Stimulated activated CD8-positive, alpha-beta memory T cell treated with anti-CD3 and anti-CD28 coated beads, Interleukin-12 subunit alpha, Interleukin-12 subunit beta, amount 100 ng/mL, for 24 hours (primary cell): Measurements from ENCODE around the gene ARL16.

Experiments used
- DNase-seq: peaks from one replicate; pipeline ENCODE4 v3.0.0-alpha.2; 2020; ENCODE audit errors: extremely low read depth

Gene ARL16, protein sequence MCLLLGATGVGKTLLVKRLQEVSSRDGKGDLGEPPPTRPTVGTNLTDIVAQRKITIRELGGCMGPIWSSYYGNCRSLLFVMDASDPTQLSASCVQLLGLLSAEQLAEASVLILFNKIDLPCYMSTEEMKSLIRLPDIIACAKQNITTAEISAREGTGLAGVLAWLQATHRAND

DNA sequence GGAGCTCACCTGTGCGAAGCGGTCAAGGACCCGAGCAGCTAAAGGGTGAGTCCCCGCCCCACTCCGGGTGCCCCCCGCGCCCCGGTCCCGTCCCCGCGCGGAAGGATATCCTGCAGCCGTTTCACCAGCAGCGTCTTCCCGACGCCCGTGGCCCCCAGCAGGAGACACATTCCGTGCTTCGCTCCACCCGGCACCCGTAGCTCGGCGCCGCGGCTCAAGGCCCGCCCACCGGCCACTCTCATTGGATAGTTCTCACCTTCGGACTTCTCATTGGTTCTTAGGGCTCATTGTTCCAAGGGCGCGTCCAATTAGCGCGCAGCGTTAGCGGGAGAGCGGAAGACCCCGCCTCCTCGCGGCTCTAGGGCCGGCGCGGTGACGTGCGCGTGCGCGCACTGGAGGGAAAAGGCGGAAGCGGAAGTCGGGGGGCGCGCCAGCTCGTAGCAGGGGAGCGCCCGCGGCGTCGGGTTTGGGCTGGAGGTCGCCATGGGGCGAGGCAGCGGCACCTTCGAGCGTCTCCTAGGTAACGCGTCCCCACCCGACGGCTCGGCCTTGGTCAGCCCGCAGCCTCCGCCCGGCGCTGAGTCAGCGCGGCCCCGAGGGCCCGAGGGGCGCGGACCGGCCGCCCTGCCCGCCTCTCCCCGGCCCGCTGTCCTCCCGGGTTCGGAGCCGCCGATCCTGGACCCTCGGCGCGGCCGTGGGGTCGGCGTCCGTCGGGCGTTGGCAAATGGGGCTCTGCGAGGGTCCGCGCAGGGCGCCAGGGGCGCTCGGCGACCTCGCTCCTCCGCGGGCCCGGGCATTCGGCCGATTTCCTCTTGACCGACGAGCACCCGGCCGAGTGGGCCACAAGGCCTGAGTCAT lies at the start of gene ARL16, which contains the start of gene HGS:
ARL16 (minus strand) TSS at position 214 of the 858 bp plus-strand sequence; CDS start at position 170, 44 bp downstream.
HGS (plus strand) TSS at position 428 of the 858 bp plus-strand sequence; CDS start at position 484, 56 bp downstream.
- DNase-seq: peak; percentile 89

DNA sequence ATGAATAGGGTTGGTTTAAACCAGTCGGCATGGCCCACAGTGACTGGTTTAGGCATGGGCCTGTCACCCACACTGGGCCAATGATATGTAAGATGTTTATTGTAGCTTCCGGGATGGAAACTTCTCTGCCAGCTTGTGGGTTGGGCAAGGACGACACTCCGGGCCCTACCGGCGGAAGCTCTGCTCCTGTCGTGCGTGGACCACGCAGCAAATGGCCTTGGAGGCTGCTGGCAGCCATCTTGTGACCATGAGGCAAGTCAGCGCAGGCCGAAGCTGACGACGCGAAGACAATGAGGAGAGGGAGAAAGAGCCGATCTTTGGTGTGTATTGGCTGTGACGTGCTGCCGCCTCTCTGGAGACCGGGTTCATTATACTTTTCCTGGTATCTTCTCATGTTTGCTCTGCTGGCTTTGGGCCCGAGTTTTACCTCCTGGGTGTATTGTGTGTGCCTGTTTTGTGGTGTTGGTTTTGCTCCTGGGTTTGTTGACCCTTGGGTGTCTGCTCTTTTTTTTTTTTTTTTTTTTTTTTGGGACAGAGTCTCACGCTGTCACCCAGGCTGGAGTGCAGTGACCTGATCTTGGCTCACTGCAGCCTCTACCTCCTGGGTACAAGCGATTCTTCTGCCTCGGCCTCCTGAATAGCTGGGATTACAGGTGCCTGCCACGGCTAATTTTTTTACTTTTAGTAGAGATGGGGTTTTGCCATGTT lies 43.9 kb upstream of the ARL16 start:
- no peak for DNase-seq

DNA sequence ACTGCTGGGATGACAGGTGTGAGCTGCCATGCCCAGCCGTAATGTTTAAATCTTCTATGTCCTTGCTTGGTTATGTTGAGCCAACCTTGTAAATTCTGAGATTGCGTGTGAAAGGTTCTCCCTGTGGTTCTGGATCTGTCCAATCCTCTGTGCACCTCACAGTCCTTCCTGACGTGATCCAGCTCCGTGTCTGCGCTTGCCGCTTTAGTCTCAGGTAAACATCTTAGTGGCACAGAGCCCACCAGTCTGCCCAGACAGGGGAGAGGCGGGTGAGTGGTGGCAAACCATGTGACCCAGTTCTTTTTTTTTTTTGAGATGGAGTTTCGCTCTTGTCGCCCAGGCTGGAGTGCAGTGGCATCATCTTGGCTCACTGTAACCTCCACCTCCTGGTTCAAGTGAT lies 42.4 kb upstream of the ARL16 start:
- no peak for DNase-seq

DNA sequence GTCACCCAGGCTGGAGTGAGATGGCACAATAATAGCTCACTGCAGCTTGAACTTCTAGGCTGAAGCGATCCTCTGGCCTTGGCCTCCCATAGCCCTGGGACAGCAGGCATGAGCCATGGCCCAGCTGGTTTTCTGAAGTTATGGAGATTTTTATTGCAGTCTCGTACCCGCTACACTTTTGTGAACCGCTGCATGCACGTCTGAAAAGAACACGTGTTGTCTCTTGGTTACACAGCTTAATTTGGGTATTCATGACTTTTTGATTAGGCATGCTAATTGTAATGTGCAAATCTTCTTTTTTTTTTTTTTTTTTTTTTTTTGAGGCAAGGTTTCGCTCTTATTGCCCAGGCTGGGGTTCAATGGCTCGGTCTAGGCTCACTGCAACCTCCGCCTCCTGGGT lies 41.8 kb upstream of the ARL16 start:
- no peak for DNase-seq

DNA sequence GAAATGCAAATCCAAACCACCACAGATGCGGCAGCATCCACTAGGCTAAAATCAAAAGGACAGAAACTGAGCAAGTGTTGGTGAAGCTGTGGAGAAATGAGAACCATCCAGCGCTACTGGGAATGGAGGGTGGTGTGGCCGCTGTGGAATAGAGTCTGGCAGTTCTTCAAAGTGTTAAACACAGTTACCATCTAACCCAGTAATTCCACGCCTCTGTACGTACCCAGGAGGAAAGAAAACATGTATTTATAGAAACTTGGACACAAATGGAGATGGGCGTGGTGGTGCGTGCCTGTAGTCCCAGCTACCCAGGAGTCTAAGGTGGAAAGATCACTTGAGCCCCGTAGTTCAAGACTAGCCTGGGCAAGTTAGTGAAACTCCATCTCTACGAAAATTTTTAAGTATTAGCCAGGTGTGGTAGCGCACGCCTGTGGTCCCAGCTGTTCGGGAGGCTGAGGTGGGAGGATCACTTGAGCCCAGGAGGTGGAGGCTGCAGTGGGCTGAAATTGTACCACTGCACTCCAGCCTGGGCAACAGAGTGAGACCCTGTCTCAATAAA lies 40.1 kb upstream of the ARL16 start:
- DNase-seq: no peak

DNA sequence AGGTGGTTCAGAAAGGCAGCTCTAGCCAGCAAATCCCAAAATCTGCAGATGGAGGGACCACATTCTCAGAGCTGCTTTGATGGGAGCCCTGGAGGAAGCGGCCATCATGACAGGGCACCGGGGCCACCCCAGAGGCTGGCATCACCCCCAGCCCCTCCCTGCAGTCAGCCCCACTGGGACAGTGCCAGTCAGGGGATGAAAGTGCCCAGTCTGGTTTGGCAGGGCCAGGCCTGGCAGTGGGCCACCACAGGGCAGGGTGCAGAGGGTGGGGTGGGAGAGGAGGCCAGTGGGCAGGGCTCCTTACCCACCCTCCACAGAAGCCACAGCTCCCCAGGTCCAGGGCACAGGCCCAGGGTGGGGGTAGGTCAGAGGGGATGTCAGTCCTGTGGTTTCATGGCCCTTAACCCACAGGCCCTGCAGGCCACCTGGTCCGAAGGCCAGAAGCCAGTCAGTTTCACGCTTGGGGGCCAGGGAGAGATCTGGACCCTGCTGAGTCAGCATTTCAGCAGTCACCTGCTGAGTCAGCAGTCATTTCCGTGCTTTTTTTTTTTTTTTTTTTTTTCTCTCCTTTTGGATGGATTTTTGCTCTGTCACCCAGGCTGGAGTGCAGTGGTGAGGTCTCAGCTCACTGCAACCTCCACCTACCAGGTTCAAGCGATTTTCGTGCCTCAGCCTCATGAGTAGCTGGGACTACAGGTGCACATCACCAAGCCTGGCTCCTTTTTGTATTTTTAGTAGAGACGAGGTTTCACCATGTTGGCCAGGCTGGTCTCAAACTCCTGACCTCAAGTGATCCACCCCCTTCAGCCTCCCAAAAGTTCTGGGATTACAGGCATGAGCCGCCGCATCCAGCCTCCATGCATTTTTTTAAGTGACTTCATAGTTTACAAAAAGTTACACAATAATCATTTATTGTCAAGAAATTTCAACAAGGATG lies 38.9 kb upstream of the ARL16 start:
- DNase-seq: no peak

DNA sequence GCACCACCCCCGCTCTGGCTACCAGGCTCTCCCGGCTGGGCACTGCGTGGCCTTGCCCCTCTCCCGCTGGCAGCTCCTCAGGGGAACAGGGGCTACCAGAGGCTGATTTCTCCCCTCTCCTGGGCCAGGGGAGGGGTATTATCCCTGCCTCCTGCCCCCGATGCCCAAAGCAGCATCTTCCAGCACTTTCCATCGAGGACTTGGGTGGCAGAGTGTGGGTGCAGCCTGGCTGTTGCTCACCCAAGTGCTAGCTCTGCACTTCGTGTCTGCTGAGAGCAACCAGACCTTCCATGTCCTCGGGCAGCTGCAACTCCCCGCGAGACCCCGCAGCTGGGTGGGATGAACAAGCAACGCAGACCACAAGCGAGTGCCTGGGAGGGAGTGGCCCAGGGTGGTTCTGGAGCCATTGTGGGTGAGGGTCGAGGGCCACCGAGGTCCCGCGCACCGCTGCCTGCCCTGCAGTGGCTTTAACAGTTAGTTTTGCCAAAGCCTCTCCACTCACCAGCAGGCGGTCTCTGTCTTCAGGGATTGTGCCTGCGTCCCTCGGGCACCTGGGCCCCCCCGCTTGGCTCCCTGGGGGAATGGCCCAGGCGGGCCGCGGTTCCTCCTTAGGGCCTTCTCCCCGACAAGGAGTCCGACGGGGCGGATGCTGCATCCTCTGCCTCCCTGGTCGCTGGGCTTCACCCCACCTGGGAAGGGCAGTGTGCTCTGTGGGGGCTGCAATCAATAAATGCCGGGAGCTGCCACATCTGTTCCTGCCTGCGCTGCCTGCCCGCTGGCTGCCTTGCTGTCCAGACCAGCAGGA lies 36.9 kb upstream of the ARL16 start:
- DNase-seq: no peak

DNA sequence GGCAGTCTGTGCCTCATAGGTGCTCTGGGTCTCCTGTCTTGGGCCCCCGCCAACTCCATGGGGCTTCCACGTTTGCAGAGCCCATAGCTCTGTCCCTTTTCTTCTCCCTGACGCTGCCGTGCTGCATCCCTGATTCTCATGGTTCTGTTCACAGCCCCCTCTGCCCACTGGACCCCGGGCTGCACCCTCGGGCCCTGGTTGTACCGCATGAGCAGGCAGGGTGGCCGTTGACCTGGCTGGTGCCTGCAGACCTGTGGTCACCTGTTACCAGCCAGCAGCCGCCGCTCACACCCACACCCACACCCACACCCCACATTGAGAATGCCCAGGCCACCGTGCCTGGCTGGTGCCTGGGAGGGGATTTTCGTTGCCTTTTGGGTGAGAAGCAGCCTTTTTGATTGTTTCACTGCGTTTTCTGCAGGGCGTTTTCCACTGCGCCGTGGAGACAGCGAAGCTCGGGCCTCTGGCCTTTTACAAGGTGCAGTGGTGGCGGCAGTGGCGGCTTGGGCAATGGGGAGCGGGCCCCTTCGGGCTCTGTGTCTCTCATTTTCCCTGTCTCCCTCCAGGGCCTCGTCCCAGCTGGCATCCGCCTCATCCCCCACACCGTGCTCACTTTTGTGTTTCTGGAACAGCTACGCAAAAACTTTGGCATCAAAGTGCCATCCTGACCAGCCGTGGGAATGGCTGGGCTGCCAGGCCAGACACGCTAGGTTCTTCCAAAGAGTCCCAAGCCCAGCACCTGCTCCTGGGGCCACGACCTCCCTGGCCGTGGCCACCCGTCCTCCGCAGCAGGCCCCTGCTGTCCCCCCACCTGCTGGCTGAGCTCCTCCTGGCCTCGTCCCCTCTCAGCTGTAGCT lies 36.0 kb upstream of the ARL16 start:
- no peak for DNase-seq

DNA sequence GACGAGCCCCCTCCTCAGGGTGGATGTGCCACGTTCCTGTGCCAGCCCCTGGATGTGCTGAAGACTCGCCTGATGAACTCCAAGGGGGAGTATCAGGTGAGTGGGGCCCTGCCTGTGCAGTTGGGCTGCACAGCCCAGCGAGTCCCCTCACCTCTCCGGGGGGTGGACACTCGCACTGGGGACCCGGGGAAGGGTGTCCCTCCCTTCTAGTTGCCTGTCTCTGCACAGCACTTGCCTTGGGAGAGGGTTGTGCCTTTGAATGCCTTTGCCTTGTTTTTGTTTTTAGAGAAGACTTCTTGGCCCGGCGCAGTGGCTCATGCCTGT lies 34.1 kb upstream of the ARL16 start:
- no peak for DNase-seq

DNA sequence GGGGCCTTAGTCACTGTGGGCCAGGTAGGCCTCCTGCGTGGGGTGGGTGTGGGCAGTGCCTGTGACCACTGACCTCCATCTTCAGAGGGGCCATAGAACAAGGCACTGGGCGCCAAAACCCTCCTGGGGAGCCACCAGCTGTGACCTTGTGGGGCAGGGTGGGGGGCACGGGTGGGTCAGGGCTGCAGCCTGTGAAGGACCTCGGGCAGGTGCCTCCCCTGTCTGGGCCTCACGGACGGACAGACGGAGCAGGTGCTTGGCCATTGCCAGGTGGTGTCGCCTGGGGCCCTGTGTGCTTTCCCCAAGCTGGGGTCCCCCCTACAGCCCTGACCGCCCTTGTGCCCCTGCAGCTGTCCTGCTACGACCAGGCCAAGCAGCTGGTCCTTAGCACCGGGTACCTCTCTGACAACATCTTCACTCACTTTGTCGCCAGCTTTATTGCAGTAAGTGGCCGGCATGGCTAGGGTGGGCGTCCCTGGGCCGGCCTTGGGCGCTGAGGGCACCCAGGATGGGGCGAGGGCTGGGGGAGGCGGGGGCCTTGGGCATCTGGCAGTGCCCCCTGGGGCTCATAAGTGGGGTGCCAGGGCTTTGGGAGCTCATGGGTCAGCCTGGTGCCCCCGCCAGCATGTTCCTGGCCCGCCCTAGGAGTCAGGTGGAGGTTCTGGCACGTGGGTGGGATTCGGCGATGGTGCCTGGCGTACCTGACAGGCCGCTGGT lies 33.6 kb upstream of the ARL16 start:
- no peak for DNase-seq

DNA sequence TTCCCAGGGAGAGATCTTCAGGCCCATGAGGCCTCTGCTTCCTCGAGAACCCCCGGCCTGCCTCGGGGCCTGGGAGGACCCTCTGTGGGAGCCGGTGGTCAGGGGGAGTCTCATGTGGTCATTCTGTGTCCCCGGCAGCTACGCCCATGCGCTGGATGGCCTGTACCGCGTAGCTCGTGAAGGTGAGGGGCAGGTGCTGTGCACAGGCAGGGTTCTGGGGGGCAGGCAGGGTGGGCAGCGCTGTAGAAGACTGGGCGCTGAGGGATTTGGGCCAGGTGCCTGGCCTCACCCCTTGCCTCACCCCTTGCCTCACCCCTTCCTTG lies 33.0 kb upstream of the ARL16 start:
- no peak for DNase-seq

DNA sequence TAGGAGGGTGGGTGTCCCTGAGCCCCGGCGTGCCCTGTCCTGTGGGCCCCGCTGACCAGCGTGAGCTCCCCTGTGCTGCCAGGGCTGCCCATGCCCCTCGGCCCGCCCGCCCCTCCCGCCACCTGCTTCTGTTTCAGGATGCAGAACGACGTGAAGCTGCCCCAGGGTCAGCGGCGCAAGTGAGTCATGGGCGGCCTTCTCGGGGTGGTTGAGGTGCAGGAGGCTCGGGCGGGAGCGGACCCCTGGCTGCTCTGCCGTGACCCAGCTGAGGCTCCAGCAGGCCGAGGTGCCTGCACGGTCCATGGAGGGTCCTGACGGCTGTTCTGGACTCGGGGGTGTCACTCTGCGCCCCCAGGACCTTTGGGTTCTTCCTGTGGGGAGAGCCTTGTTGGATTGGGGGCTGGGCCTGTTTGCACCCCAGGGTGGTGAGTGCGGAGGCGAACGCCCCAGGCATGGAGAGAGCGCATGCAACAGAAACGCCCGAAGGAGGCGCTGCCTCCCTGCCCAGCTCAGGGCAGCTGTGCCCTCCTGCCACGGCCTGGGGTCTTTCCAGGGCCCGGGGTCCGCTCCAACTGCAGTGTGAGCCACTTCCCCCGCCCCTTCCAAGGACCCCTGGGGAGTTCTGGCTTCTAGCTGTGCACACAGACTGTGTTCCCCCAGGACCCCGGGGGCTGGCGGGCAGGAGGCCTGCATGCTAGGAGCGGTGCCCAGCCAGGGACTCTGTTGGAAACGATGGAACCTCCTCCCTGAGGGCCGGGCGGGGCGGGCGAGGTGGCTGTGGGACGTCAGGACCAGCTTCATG lies 32.5 kb upstream of the ARL16 start:
- DNase-seq: no peak

DNA sequence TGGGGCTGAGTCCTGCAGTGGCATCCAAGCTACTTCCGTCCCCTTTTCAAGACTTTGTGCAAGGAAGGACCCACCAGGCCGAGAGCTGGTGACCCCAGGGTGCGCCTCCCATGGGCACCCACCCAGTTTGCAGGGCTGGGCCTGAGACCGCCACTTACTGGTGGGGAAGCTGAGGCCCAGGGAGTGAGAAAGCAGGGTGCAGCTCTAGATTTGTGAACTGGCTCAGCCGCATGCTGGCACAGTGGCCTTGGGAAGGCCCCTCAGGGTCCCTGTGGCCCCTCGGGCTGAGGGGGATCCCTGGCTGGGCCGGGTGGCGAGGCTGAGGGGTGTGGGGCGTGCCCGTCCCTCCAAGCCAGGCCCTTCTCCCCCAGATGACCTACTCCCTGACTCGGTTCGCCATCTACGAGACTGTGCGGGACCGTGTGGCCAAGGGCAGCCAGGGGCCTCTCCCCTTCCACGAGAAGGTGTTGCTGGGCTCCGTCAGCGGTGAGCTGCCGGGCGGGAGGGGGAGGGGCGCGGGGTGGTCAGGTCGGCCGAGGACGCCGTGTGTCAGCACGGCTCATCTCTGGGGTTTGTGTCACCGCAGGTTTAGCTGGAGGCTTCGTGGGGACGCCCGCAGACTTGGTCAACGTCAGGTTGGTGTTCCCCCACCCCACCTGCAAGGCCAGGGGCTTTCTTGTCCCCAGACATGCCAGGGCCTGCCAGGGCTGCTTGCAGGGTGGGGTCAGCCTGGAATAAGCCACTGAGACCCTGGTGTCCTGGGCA lies 31.7 kb upstream of the ARL16 start:
- no peak for DNase-seq

DNA sequence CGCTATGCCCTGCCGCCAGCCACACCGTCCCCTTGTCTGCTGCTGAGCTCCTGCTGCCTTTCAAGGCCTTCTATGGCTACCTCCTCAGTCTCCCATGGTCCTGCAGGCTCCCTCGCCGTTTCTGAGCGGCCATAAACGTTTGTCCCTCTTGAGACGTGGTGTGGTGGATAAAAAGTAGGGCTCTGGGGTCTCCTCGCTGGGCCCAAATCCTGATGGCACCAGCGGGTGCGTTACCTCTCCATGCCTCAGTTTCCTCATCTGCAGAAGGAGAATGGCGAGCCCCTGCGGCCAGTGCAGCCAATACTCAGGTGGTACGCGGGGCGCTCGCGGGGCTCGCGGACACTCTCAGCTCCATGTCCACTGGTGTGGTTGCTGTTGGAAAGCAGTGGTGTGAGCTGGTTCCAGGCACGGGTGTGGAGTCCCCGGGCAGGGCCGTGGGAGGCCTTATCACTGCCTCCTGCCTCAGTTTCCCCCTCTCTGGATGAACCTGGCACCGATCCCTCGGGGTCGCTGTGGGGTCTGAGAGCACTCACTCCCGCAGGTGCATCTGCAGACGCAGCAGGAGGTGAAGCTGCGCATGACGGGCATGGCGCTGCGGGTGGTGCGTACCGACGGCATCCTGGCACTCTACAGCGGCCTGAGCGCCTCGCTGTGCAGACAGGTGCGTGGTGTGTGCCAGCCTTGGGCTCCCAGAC lies 31.0 kb upstream of the ARL16 start:
- DNase-seq: no peak

DNA sequence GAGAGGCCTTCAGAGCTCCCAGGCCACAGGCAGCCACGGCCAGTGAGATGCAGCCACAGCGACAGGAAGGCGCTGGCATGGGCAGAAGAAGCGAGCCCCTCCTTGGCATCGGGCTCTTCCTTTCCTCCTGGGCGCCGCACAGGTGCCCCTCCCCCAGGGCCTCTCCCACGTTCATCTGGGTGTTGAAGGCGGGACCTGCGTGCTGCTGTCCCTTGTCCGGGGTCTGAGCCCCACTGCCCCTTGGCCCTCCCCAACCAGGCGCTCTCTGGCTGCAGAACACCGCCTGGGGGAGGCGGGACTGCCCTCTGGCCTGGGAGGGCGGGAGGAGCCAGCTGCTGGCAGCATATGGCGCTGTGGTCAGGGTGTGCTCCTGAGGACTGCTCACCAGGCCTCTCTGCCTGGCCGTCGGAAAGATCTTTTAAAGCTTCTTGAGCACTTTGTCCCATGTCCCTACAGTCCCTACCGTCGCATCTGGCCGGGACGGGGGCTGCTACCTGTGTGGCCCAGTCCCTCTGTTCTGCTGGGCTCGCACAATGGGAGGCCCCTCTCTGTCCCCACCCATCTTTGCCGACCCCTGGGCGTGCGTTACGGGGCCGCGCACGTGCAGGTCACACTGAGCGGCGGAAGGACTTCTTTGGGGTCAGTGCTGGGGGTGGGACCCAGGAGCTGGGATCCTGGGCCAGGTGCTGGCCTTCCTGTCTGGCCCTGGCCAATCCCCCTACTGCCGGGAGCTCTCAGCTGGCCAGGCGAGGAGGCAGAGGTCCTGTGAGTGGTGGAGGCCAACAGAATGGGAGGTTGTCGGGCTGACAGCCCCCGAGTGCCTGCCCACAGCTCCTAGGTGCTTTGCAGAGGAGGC lies 30.2 kb upstream of the ARL16 start:
- DNase-seq: no peak

DNA sequence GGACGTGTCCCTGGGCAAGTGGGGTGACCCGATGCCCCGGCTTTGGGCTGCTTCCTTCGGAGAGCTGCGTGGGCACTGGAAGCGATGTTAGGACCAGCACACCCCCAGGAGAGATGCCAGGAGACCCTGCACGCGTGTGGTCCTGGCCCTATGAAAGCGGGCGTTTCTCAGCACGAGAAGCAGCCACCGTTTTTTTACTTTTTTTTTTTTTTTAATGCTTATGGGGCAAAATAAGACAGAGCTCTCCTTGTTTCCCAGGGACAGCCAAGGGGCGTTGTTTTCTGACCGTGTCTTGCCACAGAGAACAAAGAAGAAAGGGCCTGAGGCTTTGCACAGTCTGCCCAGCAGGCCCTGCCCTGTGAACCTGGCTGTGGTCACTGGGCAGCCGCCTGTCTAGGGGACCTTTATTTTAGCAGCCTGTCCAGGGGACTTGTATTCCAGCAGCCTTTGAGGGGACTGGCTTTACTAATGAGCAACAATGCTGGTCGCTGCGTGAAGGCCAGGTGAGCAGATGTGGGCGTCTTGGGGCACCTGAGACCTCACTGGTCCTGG lies 29.5 kb upstream of the ARL16 start:
- DNase-seq: no peak
